ENCODE measurements around the gene TOM1L2.

The TOM1L2 gene

DNA sequence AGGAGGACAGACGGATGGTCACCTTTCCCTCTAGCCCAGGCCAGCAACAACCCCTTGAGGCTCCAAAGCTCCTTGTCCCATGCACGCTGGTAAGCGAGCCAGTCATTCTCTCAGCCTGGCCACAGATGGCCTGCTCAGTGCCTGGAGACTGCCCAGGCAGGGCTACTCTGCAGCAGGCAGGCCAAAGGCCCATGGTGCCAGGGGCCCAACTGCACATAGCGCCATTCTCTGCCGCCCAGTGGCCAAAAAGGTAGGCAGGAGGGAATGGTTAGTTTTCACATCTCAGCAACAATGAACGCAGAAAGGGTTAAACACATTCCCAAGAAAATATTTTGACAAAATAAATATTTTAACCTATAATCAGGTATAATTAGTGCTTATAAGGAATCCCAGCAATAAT is 127.7 kb downstream of the TOM1L2 start:
- no peak for DNase-seq

GRCh38 chr17:17844079-17844478 is 128.1 kb downstream of the TOM1L2 start:
- no peak for DNase-seq

DNA sequence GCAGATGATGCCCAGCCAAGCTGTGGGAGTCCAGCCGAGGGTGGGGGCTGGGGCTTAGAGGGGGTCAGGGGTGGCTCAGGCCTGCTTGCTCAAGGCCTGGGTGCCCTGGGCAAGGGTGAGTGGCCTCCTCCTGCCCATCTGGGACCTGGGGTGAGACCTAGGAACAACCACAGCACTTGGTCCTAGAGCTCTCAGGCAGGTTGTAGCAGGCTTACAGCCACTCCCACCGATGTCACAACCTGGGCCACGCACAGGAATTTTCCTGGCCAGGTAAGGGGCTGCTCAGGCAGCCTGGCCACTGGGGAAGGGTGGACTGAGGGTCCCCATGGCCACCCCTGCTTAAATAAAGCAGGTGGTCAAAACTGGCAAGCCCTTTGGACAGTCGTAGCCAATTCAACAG is 129.1 kb downstream of the TOM1L2 start:
- DNase-seq, result no peak

- no peak for DNase-seq
Observed at GRCh38 chr17:17842111-17842876, 129.9 kb downstream of the TOM1L2 start.

GRCh38 chr17:17841601-17842025 is 130.6 kb downstream of the TOM1L2 start:
- DNase-seq, result no peak

DNA sequence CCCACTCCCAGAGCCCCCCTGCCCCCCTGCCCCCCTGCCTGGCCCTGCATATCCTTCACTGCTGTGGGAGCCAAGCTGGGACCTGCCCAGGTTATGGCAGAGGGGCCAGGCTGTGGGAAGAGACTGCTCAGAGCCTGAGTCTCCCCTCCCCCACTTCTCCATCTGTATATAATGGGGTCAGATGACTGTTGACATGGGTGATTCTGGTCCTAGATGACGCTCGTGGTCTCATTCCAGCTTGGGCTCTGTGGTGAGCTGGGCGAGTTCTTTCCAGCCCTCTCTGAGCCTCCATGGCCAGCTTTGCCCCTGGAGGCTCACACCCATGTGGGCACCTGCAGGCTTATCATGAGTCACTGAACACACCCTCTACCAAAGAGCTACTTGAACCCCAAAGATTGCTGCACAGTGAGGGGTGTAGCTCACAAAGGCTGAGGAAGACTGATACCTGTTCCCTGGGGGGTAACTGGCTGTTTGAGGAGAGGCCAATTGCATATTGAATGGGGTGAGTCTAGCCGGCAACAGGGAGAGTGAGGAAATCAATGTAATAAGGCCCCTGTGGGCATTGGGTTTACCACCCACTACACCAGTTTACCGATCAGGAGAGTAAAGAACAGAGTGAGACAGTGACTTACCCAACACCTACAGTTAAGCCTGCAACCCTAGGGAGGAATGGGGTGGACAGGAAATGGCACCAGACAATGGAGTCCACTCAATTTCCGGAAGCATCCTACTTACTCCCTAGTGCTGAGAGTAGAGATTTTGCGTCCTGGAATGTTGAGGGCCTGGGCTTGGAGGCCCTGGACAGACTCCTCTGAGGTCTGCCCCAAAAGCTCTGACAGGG is 131.2 kb downstream of the TOM1L2 start:
- no peak for DNase-seq

- peak; percentile 71 to 91 for DNase-seq
Observed at GRCh38 chr17:17839791-17840707, 132.2 kb downstream of the TOM1L2 start.

GRCh38 chr17:17837966-17838962 is 133.9 kb downstream of the TOM1L2 start:
- DNase-seq, result peak in 1 of 2 experiments; percentile 66

DNA sequence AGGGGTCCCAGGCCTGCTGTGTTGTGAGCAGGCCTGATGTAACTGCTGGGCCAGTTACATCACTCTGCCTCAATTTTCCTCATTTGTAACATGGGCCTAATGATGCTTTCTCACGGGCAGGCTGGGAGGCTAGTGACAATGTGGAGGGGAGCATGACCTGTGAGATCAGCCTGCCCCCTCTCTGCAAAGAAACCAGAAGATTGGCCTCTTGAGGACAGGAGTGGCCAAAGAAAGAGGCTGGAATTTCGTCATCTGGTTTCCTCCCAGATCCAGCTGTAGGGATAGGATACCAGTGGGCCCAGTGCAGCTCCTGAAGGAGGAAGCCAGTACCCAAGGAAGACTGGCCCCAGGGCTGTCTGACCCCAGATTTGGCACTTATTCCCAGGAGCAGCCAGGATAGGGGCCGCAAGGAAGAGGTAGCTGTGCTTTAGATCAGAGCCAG is 134.8 kb downstream of the TOM1L2 start:
- DNase-seq, result peak in 1 of 2 experiments; percentile 43

DNA sequence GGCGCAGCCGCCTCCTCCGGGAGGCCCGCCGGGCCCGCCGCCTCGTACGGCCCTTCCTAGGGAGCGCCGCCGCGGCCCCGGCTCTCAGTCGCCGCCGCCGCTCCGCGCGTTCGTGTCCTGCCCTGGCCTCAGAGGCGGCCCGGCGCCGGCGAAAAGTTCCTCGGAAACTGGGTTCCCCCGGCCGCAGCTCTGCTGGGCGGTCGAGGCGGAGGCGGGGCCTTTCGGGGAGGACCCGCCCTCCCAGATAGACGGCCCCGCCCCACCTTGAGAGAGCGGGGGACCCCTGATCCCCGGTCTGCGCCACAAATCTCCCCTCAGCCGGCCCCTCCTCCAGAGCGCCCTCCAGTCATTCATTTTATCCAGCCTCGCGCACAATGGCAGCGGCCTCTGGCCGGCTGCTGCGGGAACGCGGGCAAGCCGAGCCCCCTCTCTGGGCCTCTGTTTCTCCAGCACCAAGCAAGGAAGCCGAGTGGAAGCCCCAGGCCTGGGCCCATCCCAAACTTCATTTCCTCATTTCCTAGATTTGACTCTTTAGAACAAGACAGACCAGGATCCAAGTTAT is 135.3 kb downstream of the TOM1L2 start, which contains the start of gene SREBF1:
Gene SREBF1 (minus strand): TSS at position 169 of the 562 bp plus-strand sequence. CDS start 169 bp downstream, outside the sequence.
- peak in 1 of 2 experiments; percentile 54 for DNase-seq

DNA sequence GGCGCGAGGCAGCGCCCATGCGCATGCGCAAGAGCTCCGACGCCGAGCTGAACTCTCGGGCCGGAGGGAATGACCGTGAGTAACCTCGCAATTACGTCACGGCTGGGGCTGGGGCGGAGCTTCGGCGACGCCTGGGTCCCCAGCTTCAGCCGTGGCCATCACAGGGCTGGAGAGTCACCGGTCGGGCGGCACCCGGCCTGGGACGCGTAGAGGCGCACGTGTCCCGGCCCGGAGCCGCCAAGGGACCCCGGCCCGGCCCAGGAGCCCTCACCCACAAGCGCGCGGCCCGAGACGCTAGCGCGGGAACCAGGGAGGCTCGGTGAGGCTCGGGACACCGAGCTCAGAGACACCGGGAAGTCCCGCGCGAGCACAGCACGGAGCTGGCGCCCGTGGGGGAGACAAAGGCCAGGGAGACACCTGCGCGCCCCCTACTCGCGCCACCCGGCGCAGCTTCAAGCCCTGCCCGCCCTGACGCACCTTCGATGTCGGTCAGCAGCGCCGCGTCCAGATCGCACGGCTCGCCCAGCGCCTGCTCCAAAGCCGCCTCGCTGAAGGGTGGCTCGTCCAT is 135.9 kb downstream of the TOM1L2 start:
- DNase-seq, result peak; percentile 95 to 96

GRCh38 chr17:17835415-17836249 is 136.6 kb downstream of the TOM1L2 start:
- DNase-seq, result no peak

- no peak for DNase-seq
Observed at GRCh38 chr17:17834974-17835373, 137.2 kb downstream of the TOM1L2 start.

DNA sequence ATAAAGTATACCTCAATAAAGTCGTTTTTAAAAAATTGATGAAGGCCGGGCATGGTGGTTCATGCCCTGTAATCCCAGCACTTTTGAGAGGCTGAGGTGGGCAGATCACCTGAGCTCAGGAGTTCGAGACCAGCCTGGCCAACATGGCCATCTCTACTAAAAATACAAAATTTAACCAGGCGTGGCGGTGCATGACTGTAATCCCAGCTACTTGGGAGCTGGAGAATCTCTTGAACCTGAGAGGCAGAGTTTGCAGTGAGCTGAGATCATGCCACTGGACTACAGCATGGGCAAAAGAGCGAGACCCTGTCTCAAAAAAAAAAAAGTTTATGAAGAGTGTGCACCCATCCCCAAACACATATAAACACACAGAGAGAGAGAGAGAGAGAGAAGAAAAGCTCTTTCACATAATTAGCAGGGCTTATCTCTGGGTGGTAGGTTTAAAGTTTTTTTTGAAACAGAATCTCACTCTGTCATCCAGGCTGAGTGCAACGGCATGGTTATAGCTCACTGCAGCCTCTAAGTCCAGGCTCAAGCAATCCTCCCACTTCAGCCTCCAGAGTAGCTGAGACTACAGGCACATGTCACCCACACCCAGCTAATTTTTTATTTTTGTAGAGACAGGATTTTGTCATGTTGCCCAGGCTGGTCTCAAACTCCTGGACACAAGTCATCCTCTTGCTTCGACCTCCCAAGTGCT is 138.4 kb downstream of the TOM1L2 start:
- no peak for DNase-seq

DNA sequence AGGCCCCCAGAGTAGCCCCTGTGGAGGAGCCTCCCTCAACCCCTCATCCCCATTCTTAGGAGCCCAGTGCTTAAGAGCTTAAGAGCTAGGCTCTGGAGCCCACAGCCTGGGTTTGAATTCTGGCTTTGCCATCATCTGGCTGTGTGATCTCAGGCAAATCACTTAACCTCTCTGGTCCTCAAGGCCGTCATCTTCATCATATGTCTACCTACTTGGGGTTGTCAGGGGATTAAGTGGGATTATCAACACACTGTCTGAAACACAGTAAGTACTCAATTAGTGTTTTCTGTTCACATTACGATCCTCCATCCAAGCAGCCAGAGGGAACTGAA is 140.2 kb downstream of the TOM1L2 start:
- DNase-seq, result no peak

- DNase-seq, result no peak
Observed at GRCh38 chr17:17831208-17832031, 140.8 kb downstream of the TOM1L2 start.

GRCh38 chr17:17830740-17831207 is 141.4 kb downstream of the TOM1L2 start:
- DNase-seq, result no peak

DNA sequence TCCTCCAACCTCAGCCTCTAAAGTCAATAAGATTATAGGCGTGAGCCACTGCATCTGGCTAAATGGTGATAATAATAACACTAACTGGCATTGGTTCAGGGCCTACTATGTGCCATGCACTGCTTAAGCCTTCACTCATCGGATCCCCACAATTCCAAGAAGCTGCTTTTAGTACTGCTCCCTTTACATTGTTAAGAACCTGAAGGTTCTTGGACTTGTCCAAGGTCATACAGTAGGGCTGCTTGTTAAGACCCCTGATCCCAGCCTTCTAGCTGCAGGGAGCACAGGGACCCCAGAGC is 142.0 kb downstream of the TOM1L2 start:
- no peak for DNase-seq
